CD4-positive, alpha-beta T cell treated with Interleukin-4 for 4 hours (primary cell): ENCODE measurements around the gene PTPRM.
"Not testable (repeated sequence)": the region's sequence is repeated elsewhere in the genome, so short reads cannot be mapped to it uniquely, and the experiment has no call there.

ENCODE experiments used
- DNase-seq: peaks from one replicate; pipeline ENCODE4 v3.0.0-alpha.2; 2020

Gene PTPRM

GRCh38 chr18:8413751-8414150 lies 846.6 kb downstream of the PTPRM start:
- DNase-seq = no peak

GRCh38 chr18:8416212-8417019 lies 849.3 kb downstream of the PTPRM start:
- DNase-seq = no peak

- DNase-seq = no peak
Measured at GRCh38 chr18:8422391-8422790, 855.3 kb downstream of the PTPRM start.

- no peak for DNase-seq
Measured at GRCh38 chr18:8423051-8423557, 856.0 kb downstream of the PTPRM start.

- no peak for DNase-seq
Measured at GRCh38 chr18:8424481-8424880, 857.4 kb downstream of the PTPRM start.

GRCh38 chr18:8424917-8425725 lies 858.0 kb downstream of the PTPRM start:
- no peak for DNase-seq

GRCh38 chr18:8426401-8426800 lies 859.3 kb downstream of the PTPRM start:
- no peak for DNase-seq

- DNase-seq = no peak
Measured at GRCh38 chr18:8427339-8427738, 860.2 kb downstream of the PTPRM start.

GRCh38 chr18:8428951-8429350 lies 861.8 kb downstream of the PTPRM start:
- no peak for DNase-seq

GRCh38 chr18:8431036-8431435 lies 863.9 kb downstream of the PTPRM start:
- no peak for DNase-seq

GRCh38 chr18:8433323-8433722 lies 866.2 kb downstream of the PTPRM start:
- no peak for DNase-seq

GRCh38 chr18:8433771-8434170 lies 866.7 kb downstream of the PTPRM start:
- DNase-seq = no peak

GRCh38 chr18:8435376-8435775 lies 868.3 kb downstream of the PTPRM start:
- no peak for DNase-seq

- no peak for DNase-seq
Measured at GRCh38 chr18:8439055-8439454, 871.9 kb downstream of the PTPRM start.

- DNase-seq = no peak
Measured at GRCh38 chr18:8443505-8443904, 876.4 kb downstream of the PTPRM start.

- not testable (repeated sequence) for DNase-seq
Measured at GRCh38 chr18:8446936-8447335, 879.8 kb downstream of the PTPRM start.

GRCh38 chr18:8448130-8448529 lies 881.0 kb downstream of the PTPRM start:
- no peak for DNase-seq

- no peak for DNase-seq
Measured at GRCh38 chr18:8450013-8450412, 882.9 kb downstream of the PTPRM start.

- DNase-seq = no peak
Measured at GRCh38 chr18:8450898-8451665, 884.0 kb downstream of the PTPRM start.

- no peak for DNase-seq
Measured at GRCh38 chr18:8453528-8453927, 886.4 kb downstream of the PTPRM start.

GRCh38 chr18:8454136-8454535 lies 887.0 kb downstream of the PTPRM start:
- no peak for DNase-seq

GRCh38 chr18:8455661-8456614 lies 888.8 kb downstream of the PTPRM start:
- no peak for DNase-seq
